ENCODE data around the gene TIMELESS. TPM values are rescaled to one million over a fixed set of nuclear protein-coding genes. Genes with fewer than 3 reads are reported as not detected.

Gene TIMELESS
- total and polyA plus RNA-seq, 2 experiments from 2014 or later = 28.7 to 54.8 TPM

GRCh38 chr12:56410768-56411167 is 38.5 kb downstream of the TIMELESS start:
- H3K79me2 ChIP-seq (replicated peaks; ENCODE audit: insufficient read depth) = no peaks in the 10 kb centered on the region
- H3K27ac ChIP-seq (ENCODE audit: low read depth) = no peak overlapping the region
- Mint-ChIP-seq H3K4me1 (no peaks in the 10 kb centered on the region), H3K9me3 (no peaks in the 10 kb centered on the region; the same call in 2 of the 3 replicates), H3K27me3 (ENCODE audit: insufficient read depth, low read depth, poor library complexity) (peaks cover 8% of the 10 kb centered on the region), H3K36me3 (ENCODE audit: low read depth) (peaks cover 11% of the 10 kb centered on the region), H3K27ac (no peak overlapping the region), H3K4me3 (no peak overlapping the region)
- H3K9me2 ChIP-seq (ENCODE audit: insufficient read depth) = no peaks in the 10 kb centered on the region
- no peaks in the 10 kb centered on the region for H3K27me3 ChIP-seq (ENCODE audit: insufficient read depth)
- H2AFZ ChIP-seq = no peak overlapping the region
- no peaks in the 10 kb centered on the region for H3K36me3 ChIP-seq (ENCODE audit: insufficient read depth)
- no peak for TF ChIP-seq STAT1 (IDR thresholded peaks at IDR 0.05; ENCODE audit: unreplicated experiment)
- no peak for TF ChIP-seq EZH2 (IDR thresholded peaks at IDR 0.05; ENCODE audit: low read depth, unreplicated experiment)
- no peak for TF ChIP-seq NANOG (IDR thresholded peaks at IDR 0.05; ENCODE audit: borderline replicate concordance)
- no peak for TF ChIP-seq CTCF (conservative IDR thresholded peaks at IDR 0.05; ENCODE audit: low read depth in 2 of 2)
- TF ChIP-seq ZNF462 (CRISPR knock-in tag; IDR thresholded peaks at IDR 0.05) = no peak
- TF ChIP-seq ZNF331 (CRISPR knock-in tag; IDR thresholded peaks at IDR 0.05; ENCODE audit: low read depth) = no peak
- TF ChIP-seq POLR2AphosphoS5 (IDR thresholded peaks at IDR 0.05; ENCODE audit: low read depth) = no peak
- no peak for TF ChIP-seq EZH2phosphoT487 (IDR thresholded peaks at IDR 0.05; ENCODE audit: unreplicated experiment)
- ATAC-seq (no peak), DNase-seq (ENCODE audit: low spot score) (no peak)
- H3K4me2 ChIP-seq = no peak overlapping the region
- no peak overlapping the region for H3K4me3 ChIP-seq
- H3K4me1 ChIP-seq (ENCODE audit: insufficient read depth) = no peaks in the 10 kb centered on the region
- H4K20me1 ChIP-seq (replicated peaks; ENCODE audit: insufficient read depth) = no peaks in the 10 kb centered on the region
- H3F3A ChIP-seq (replicated peaks; ENCODE audit: low read depth) = 0 out of 2 replicates have a peak, but pooled peaks cover 3% of the 10 kb centered on the region

All from GM23338 (cell line).